Right kidney (tissue), 1 donor: ENCODE measurements around the gene SMG9.
"Not testable (repeated sequence)": the region's sequence is repeated elsewhere in the genome, so short reads cannot be mapped to it uniquely, and the experiment has no call there.

Source experiments
- DNase-seq: peaks from one replicate; pipeline ENCODE4 v3.0.0-alpha.2; 2016

SMG9 gene

DNA sequence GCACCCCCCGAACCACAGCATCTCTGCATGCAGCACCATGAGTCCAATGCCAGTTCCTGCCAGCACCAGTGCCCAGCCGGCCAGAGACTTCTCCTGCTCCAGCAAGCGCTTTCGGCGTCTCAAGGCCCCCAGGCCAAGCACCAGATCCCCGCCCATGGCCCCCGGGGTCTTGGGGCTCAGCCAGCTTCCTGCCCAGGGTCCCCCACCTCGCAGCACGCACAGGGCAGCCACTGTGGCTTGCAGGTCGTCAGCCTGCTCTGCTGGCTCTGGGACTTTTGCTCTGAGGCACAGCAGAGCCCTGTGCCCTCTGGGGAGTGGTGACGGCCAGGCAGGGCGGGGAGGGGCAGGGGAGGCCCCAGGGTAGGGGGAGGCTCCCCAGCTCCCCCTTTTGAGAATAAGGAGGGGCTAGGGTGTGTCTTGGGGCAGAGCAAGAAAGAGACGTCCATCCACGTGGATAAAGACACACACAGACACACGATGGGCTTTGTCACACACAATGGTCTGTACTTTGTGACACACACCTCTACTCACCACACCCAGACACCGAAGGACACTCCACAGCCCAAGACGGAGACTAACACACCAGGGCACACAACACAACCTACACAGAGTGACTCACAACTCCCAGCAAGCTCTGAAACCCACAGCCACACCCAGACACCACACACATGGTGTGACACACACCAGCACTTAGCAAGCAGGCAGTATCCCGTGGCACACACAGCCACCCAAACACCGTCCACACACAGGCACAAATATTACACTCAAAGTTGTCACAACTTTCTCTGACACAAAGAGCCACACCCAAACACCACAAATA lies 26.2 kb upstream of the SMG9 start, which contains the start of gene KCNN4:
TSS of gene KCNN4 (minus strand) at position 268 of the 820 bp plus-strand sequence. CDS start at position 156, 112 bp downstream.
- DNase-seq, result no peak

DNA sequence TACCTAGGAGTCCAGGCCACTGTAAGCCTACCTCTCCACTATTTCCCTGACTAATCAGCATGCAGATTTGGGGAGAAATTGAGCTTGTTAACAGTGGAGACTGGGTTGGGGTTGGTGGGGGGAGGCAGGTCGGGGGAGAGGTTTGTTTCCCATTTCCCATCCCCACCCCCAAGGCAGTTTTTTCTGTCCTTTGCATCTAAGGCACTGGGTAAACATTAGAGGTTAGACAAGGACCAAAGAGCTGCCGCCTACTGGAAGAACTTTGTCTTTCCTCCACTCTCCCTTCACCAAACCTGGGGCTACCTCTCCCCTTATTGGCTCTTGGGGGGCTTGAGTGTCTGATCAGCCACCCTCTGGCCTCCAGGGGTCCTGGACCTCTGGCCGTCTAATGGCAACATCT lies 25.1 kb upstream of the SMG9 start:
- DNase-seq, result no peak

- DNase-seq, result no peak
Measured at GRCh38 chr19:43779147-43779819, 24.5 kb upstream of the SMG9 start.

- no peak for DNase-seq
Measured at GRCh38 chr19:43778651-43779050, 23.9 kb upstream of the SMG9 start.

GRCh38 chr19:43777163-43777695 lies 22.5 kb upstream of the SMG9 start:
- no peak for DNase-seq

GRCh38 chr19:43776286-43776685 lies 21.5 kb upstream of the SMG9 start:
- no peak for DNase-seq

DNA sequence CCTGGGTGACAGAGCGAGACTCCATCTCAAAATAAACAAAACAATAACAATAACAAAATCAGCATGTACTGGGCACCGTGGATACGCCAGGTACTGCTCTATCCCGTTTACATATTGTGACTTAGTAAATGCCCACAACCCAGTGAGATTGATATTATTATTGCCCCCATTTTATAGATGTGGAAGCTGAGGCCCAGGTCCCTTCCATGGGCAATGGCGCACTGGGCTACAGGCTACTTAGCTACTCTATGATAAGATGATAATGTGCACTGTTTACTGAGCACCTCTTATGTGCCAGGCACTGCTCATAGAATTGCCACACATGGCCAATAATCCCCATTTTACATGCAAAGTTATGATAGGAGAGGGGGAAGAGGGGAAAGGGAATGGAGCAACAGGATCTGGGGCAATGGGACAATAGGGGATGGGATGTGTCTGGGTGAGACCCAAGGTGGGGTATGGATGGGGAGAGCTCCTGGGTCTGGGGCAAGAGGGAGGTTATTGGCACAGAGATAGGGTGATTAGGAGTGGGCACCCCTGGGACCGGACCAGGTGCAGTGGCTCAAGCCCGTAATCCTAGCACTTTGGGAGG lies 20.6 kb upstream of the SMG9 start:
- no peak for DNase-seq

DNA sequence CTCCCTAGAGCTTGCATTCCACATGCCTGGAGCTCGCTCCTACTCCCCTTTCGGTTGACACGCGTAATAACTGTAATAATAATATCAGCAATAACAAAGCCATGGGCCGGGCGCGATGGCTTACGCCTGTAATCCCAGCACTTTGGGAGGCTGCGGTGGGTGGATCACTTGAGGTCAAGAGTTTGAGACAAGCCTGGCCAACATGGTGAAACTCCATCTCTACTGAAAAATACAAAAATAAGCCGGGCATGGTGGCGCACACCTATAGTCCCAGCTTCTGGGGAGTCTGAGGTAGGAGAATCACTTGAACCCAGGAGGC lies 20.1 kb upstream of the SMG9 start:
- not testable (repeated sequence) for DNase-seq

DNA sequence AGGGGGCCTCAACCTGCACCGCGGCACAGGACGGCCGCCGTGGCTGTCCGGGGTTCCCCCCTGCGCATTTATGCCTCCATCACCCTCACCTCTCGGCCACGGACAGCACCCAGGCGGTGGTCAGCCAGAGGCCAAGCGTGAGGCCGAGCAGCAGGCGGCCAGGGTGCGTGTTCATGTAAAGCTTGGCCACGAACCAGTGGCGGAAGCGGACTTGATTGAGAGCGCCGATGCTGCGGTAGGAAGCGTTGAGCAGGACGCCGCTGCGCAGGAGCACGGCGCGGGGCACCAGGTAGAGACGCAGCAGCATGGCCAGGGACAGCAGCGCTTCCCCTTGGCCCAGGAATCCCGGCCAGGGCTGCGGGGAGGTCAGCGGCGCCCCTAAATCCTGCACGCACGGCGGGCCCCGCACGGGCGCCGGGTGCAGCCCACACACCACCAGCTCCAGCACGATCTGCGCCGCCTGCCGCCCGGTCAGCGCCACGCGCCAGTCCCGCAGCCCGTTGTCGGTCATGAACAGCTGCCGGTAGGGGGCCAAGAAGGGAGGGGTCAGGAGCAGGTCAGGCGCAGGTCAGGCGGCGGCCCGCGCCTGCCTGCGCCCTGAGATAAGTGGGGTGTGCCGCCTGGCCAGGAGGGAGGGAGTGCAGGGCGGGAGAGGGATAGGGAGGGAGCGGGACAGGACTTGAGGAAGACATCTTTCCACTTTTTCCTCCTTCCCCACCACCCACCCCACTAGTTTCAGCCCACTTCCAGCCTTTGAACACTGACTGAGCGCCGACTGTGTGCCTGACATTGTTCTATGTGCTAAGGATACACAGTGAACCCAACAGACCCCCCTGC lies 19.6 kb upstream of the SMG9 start:
- peak; percentile 70 for DNase-seq

GRCh38 chr19:43773725-43774102 lies 19.0 kb upstream of the SMG9 start:
- DNase-seq, result no peak

DNA sequence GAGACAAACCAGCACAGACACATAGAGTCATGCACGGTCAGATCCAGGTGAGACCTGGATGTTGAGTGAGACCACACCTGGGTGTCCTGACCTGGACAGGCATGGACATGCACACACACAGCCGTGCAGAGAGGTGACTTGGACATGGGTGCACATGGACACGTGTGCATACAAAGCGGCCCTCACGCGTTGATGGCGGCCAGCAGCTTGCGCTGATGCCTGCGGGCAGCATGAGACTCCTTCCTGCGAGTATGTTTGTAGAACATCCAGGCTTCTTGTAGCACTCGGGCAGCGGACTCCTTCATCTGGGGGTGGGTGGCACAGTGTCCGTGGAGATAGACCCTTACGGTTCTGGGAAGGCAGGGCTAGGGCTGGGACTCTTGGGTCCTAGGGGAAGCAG lies 14.5 kb upstream of the SMG9 start:
- no peak for DNase-seq

DNA sequence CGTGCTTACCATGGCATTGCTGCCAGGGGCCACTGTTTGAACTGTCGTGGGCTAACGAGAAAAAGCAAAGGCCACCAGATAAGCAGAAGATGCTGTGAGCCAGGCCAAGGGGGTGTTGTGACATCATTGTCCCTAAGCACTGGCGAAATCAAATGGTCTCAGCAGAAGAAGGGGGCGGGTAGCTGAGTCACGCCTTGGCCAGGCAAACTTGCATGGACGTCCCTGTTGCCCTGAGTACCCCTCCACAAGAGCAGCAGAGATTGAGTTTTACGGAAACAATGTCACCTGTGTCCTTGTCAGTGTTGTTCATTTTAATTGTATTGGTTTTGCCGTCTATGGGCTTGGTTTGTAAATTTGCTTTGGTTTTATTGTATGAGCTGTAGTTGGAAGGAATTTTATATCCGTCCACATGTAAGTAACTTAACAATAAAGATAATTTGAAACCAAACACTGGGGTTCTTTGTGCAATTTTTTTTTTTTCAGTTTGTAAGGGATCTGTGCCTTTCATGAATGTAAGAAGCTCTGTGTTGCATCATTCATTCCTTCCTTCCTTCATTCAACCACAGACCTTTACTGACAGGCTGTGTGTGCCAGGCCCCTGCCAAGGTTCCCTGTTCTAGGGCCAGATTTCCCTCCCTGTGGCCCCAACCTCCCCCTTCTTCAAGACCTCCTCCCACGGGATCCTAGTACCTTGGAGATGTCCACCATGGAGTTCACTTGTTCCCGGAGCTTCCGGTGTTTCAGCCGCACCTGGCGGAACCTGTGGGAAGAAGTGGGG lies 13.7 kb upstream of the SMG9 start:
- DNase-seq, result no peak

DNA sequence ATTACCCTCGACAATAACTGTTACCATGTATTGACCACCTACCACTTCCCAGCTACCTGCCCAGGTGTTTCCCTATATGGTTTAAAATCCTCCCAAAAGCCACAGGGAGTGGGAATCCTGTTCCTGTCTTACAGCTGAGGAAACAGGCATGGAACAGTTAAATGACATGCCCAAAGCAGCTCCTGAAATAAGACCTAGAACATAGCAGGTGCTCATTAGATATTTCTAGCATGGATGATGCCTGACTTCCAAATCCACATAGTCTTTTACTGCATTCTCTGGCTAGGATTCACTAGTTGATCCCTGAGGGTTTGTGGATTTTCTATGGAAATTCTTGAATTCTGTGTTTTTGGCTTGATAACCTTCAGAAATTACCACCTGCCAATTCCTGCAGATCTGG lies 13.1 kb upstream of the SMG9 start:
- no peak for DNase-seq

GRCh38 chr19:43767316-43767715 lies 12.6 kb upstream of the SMG9 start:
- DNase-seq, result no peak

GRCh38 chr19:43766755-43767043 lies 11.9 kb upstream of the SMG9 start:
- no peak for DNase-seq

DNA sequence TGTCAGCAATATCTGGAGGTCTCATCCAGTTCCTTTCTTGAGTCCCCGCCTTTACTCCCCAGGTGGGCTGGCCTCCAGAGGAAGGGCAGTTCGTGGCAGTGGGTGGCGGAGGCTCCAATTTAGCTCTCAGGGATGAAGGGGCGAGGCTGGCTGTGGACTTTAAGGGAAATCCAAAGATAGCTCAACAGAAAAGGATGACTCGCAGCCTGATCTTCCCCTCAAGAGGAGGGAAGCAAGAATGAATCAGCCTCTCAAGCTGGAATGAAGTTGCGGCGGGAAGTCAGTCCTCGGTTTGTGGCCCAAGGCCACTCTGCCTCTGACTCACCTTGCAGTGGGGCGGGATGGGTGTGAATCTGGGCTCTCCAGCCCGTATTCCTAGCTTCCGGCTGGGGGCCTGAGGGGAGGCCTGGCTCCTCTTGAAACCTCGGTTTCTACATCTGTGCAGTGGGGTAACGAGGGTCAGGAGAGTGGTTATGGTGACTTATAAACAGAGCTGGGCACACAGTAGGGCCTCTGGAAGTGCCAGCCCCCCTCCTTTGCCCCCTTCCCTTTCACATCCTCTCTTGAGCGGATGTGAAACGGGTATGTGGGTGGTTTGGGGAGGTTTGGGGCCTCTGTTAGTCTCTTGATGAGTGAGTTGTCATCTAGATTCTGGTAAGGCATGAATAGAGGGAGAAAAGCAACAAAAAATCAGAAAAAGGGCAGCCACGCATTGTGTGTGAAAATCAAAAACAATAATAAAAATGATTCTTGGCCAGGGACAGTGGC lies 10.5 kb upstream of the SMG9 start:
- no peak for DNase-seq

DNA sequence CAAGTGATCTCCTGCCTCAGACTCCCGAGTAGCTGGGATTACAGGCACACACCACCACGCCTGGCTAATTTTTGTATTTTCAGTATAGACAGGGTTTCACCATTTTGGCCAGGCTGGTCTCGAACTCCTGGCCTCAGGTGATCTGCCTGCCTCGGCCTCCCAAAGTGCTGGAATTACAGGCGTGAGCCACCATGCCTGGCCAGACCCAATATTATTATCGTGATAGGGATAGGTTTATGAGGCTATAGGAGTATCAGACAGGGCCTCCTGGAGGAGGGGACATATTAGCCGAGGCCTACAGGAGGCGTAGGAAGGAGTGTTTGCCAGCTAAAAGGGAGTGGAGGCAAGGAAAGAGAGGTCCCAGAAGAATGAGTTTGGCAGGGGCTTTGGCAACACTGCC lies 9.9 kb upstream of the SMG9 start:
- DNase-seq, result not testable (repeated sequence)

DNA sequence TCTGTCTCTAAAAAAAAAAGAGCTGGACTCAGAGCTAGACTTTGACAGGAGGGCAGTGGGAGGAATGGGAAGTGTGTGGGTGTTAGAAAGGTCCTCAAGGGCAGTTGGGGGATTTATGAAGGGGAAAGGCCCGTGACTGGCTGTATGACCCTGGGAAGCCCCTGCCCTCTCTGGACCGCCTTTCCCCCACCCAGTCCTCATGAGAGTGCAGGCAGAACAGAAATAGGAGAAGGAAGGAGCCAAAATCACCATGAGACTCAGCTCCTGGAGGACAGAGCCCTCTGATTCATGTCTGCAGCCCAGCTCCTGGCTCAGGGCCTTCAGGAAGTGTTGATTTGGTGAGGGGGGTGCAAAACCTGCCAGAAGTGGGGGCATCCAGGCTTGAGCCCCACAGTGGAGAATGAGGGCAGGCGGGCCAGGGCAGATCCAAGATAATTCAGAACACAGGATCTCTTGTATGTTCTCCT lies 8.7 kb upstream of the SMG9 start:
- no peak for DNase-seq

DNA sequence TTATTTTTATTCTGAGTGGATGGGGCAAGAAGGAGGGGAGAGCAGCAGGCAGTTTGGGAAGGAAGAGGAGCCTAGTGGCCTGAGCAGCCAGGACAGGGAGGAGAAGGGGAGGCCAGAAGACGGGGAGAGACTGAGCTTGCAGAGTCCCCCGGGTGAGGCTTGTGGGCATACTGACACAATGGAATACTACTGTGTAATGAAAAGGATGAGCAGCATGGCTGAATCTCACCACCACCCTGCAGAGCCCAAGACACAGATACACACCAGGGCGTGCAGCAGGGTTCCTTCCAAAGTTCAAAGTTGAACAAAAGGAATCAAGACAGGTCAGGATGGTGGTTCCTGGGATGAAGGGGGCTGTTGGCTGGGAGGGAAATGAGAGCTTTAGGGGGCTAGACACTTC lies 8.1 kb upstream of the SMG9 start:
- no peak for DNase-seq

- no peak for DNase-seq
Measured at GRCh38 chr19:43760941-43761340, 6.2 kb upstream of the SMG9 start.

GRCh38 chr19:43759515-43759914 lies 4.8 kb upstream of the SMG9 start:
- no peak for DNase-seq
